Fibroblast of lung (primary cell): ENCODE results near the gene GRK7.

Source experiments
- EZH2 ChIP-seq: IDR thresholded peaks from 2 replicates; pipeline ENCODE4 v1.5.1; 2012; ENCODE audit warnings: low read length, control low read depth, mild to moderate bottlenecking; ENCODE audit errors: missing control alignments
- TF ChIP-seq, protein P1 (sequence below), 2 donors: IDR thresholded peaks in 1 of 2; conservative IDR thresholded peaks in 1 of 2; 1 replicate in 1 of 2; 2 replicates in 1 of 2; pipeline ENCODE4 v1.5.1; 2011 to 2012; ENCODE audit warnings: low read length in 2 of 2, control low read depth in 1 of 2, inconsistent platforms in 1 of 2, low read depth in 1 of 2, mild to moderate bottlenecking in 1 of 2

DNA sequence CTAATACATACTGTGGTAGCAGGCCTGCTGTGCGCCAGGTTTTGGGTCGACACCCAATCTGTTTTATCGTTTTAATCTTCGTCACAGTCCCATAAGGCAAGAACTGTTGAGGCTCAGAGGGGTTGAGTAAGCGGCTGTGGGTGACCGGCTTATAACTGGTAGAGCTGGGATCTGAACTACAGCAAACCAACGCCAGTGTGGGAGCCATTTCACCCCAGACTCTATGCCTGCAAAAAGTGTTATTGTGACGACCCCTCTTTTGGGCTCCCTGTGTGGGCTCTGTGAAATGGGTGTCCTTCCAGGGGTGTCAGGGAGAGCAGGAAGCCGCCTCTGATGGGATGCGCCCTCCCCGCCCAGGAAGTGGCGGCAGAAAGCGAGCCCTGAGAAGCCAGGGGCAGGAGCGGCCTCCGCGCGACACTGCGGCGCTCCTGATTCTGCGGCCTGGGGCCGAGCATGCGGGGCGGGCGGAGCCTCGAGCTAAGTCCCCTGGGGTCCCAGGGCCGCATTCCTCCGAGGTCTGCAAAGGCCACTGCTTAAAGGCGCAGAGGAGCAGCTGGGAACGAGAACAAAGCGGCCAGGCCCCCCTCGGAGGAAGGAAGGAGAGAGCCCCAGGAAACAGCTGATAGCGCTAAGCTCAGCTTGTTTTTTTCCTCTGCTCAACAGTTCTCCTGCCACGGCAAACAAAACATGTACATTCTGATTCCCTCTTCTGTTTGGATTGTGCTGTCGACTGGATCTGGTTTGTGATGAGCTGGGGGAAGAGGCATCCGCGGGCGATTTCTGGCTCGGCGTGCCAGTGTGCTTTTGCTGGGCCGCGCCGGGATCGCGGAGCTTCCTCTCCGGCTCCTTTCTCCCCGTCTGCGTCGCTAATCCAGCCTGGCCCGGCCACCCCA, 33.9 kb downstream of the GRK7 start:
- no peak for TF ChIP-seq EZH2
- TF ChIP-seq, protein P1, sequence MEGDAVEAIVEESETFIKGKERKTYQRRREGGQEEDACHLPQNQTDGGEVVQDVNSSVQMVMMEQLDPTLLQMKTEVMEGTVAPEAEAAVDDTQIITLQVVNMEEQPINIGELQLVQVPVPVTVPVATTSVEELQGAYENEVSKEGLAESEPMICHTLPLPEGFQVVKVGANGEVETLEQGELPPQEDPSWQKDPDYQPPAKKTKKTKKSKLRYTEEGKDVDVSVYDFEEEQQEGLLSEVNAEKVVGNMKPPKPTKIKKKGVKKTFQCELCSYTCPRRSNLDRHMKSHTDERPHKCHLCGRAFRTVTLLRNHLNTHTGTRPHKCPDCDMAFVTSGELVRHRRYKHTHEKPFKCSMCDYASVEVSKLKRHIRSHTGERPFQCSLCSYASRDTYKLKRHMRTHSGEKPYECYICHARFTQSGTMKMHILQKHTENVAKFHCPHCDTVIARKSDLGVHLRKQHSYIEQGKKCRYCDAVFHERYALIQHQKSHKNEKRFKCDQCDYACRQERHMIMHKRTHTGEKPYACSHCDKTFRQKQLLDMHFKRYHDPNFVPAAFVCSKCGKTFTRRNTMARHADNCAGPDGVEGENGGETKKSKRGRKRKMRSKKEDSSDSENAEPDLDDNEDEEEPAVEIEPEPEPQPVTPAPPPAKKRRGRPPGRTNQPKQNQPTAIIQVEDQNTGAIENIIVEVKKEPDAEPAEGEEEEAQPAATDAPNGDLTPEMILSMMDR (conservative IDR thresholded peaks at IDR 0.05 in 1 of 2, IDR thresholded peaks at IDR 0.05 in 1 of 2; ENCODE audit: low read depth in 1 of 2, low read length in 2 of 2), result no peak
